GM21529 (cell line): ENCODE measurements around the gene GPR12.

ENCODE experiments used
- ATAC-seq: cut with Tn5 transposase; IDR thresholded peaks from one replicate; pipeline ENCODE4 v1.9.1; 2021; ENCODE audit not compliant: unreplicated experiment

The GPR12 gene

GRCh38 chr13:26759907-26760831 lies at the start of gene GPR12:
GPR12 (minus strand) TSS chr13:26760786; CDS start chr13:26759827, 959 bp downstream.
- ATAC-seq, result no peak

- ATAC-seq, result no peak
These were observed 49.5 kb upstream of the GPR12 start for GRCh38 chr13:26810095-26810494.

GRCh38 chr13:26806891-26807290 lies 46.3 kb upstream of the GPR12 start:
- no peak for ATAC-seq

- no peak for ATAC-seq
These were observed 27.4 kb upstream of the GPR12 start for GRCh38 chr13:26787961-26788360.

GRCh38 chr13:26786651-26787295 lies 26.2 kb upstream of the GPR12 start:
- no peak for ATAC-seq

- ATAC-seq, result no peak
These were observed 25.4 kb upstream of the GPR12 start for GRCh38 chr13:26785838-26786630.

- ATAC-seq, result no peak
These were observed 24.4 kb upstream of the GPR12 start for GRCh38 chr13:26784704-26785639.

GRCh38 chr13:26780411-26780810 lies 19.8 kb upstream of the GPR12 start:
- ATAC-seq, result no peak

GRCh38 chr13:26779321-26779720 lies 18.7 kb upstream of the GPR12 start:
- no peak for ATAC-seq

- ATAC-seq, result no peak
These were observed 11.9 kb upstream of the GPR12 start for GRCh38 chr13:26772531-26772930.

- ATAC-seq, result no peak
These were observed 11.2 kb upstream of the GPR12 start for GRCh38 chr13:26771796-26772195.

- no peak for ATAC-seq
These were observed 2.3 kb upstream of the GPR12 start for GRCh38 chr13:26762745-26763345.

GRCh38 chr13:26760832-26761582 lies 421 bp upstream of the GPR12 start:
- ATAC-seq, result no peak

GRCh38 chr13:26759249-26759906 lies 1.2 kb downstream of the GPR12 start:
- no peak for ATAC-seq

GRCh38 chr13:26758496-26759157 lies 2.0 kb downstream of the GPR12 start:
- ATAC-seq, result no peak

GRCh38 chr13:26756961-26757360 lies 3.6 kb downstream of the GPR12 start:
- ATAC-seq, result no peak

GRCh38 chr13:26752671-26753070 lies 7.9 kb downstream of the GPR12 start:
- ATAC-seq, result no peak

GRCh38 chr13:26749905-26750304 lies 10.7 kb downstream of the GPR12 start:
- no peak for ATAC-seq
